NCI-H748 (cell line): ENCODE measurements around the gene SORT1.
"Not testable (repeated sequence)": the region's sequence is repeated elsewhere in the genome, so short reads cannot be mapped to it uniquely, and the experiment has no call there.

Experiments used
- DNase-seq: peaks from one replicate; lab custom pipeline; 2025; ENCODE audit not compliant: unreplicated experiment; lab: John Stamatoyannopoulos, UW

Gene SORT1

DNA sequence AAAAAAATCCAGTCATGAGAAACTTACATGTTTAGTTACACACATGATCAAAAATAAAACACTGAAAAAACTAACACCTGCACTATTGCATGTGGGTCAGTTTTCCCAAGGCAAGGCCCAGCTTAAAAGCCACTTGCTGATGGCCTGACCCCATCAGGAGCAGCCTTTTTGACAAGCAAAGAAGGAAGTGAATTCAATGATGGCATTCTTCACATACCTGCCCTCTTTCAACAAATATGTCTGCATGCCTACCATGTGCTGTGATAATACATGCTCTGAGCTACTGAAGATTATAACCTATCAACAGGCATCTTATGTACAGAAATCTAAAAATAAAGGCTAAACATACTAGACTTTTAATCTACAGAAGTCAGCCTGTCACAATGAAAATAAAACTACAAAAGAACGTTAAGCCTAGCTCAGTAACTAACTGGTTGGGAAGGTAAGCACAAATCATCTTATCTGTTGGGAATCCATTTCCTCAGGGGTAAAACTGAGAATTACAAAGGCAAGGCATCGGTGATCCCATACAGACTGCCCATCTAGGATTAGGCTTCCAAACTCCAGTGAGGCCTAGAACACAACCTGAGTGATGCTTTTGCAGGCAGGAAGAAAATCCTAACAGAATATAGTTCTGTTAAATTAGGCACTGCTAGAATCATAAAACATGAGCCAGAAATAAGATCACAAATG, 14.5 kb downstream of the SORT1 start:
- no peak for DNase-seq

DNA sequence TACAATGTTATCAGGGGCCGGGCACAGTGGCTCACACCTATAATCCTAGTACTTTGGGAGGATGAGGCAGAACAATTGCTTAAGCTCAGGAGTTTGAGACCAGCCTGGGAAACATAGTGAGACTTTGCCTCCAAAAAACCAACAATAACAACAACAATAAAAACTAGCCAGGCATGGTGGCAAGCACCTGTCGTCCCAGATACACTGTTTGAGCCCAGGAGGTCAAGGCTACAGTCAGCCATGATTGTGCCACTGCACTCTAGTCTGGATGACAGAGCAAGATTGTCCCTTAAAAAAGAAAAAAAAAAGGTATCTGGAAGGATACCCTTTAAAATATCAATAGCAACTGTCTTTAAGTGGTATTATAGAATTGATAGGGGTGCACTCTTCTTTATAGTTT, 16.1 kb downstream of the SORT1 start:
- no peak for DNase-seq

DNA sequence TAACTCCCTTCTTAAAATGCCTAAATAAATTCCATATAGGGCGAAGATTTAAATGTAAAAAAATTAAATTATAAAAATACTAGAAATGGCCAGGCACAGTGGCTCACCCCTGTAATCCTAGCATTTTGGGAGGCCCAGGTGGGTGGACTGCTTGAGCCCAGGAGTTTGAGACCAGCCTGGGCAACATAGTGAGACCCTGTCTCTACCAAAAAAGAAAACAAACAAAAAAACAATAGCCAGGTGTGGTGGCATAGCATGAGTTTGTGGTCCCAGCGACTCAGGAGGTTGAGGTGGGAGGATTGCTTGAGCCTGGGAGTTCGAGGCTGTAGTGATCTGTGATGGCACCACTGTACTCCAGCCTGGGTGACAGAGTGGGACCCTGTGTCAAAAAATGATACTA, 17.8 kb downstream of the SORT1 start:
- DNase-seq = no peak

DNA sequence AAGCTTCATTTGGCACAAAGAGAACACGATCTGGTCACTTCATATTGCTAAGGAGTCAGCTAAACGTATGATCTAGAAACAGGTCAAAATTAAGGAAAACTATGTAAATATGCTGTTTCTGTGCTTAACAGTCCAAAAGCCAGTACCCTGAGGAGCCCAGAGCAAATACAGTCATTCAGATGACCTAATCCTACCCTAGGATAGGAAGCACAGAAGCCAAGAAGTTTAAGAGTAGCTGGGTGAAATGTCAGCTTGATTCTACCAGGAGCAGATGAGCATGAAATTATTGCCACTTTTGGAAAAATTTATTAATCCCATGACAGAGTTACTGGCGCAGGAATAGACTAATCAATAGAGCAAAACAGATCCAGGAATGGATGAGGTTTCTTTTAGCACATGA, 18.3 kb downstream of the SORT1 start:
- no peak for DNase-seq

DNA sequence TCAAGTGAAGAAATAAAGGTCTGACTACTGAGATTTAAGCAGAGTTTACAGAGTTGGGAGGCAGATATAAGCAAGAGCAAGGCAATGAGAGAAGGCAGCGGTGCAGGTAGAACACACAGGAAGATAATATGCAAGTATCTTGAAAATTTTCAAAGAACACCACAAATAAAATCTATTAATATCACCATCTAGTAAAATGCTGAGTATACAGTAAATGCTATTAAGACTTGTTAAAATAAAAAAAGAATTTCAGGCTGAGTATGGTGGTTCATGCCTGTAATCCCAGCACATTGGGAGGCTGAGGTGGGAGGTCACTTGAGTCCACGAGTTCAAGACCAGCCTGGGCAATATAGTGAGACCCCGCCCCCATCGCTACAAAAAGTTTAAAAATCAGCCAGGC, 20.0 kb downstream of the SORT1 start:
- DNase-seq = no peak

GRCh38 chr1:109373696-109374095, 24.0 kb downstream of the SORT1 start:
- not testable (repeated sequence) for DNase-seq

GRCh38 chr1:109373126-109373525, 24.6 kb downstream of the SORT1 start:
- DNase-seq = no peak

DNA sequence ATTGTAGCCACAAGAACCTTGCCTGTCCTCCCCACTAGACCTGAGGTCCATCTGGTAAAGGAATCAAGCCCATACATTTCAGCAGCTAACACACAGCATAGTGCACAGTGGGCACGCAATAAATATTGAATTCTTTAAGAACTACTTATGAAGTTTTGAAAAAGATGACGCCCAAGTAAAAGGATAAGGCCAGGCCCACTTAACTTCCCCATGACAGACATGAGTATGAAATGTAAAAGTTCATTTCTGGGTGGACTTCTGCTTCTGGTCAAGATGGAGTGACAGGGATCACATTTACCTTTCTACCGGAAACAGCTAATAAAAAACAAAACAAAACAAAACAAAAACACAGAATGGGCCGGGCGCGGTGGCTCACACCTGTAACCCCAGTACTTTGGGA, 25.4 kb downstream of the SORT1 start:
- DNase-seq = no peak

- DNase-seq = no peak
Observed at GRCh38 chr1:109371341-109371739, 26.4 kb downstream of the SORT1 start.

DNA sequence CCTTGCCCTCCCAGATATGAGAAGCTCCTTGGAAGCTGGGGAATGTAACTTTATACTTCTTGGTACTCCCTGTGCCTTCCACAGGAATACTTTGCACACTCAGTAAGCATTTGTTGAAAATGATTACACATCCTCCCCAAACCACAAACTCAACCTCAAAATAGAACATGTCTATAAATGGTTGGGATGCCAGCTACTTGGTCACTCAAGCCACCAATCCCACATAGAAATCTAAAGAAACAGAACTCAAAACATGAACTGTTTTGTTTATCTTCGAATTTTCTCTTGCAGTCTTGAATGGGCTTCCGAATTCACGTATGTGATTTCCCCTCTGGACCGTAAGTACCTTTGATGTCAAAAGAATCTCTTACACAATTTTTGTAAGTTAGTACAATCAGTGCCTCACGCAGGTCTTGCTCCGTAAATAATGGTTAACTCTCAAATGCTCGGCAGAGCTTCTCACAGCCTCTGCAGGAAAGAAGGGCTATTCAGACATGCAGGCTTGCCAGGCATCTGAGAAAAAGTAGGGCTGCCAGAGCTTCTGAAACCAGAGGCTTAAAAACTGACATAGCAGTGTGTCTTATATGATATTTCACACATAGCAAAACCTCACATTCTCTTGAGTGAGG, 26.9 kb downstream of the SORT1 start:
- no peak for DNase-seq

- no peak for DNase-seq
Observed at GRCh38 chr1:109369167-109369746, 28.5 kb downstream of the SORT1 start.

DNA sequence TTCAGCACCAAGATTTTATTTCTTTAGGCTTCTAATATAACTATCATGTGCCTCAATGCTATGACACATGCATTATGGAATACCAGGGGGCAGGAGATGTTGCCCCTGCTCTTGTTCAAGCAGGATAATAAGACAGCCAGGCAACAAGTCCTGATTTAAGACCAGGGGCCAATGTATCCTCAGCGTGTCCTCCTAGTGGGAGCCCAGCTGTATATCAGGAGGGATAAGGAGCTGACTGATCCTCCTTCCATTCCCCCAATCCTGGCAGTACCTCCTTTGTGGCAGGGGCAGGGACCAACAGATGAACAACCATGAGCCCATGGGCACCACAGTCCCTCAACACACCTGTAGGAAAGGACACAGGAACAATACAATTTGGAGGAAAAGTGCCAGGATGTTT, 29.3 kb downstream of the SORT1 start:
- no peak for DNase-seq

GRCh38 chr1:109367626-109368025, 30.1 kb downstream of the SORT1 start:
- no peak for DNase-seq

DNA sequence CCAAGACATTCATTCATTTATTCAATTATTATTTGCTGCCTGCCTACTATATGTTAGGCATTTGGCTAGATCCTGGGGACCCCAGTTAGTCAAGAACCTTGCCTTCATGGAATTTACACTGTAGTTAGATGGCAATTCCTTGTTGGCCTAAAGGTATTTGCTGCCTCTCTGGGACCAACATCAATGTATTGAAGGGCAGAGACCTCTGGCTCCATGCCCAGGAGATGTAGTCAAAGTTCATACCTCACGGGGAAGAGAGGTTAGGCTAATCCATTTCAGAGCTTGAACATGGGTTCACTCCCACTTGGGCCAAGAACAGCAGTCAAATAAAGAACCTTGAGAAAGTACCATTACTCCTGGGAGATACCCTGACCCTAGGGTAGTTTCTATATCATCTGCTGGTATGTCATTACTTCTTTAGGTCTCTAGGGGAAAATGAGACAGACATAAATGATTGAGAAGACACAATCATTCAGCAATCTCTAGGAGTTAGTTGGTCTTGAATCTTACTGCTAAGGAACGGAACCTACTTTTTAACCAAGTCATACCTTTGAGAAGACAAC, 32.0 kb downstream of the SORT1 start:
- no peak for DNase-seq

DNA sequence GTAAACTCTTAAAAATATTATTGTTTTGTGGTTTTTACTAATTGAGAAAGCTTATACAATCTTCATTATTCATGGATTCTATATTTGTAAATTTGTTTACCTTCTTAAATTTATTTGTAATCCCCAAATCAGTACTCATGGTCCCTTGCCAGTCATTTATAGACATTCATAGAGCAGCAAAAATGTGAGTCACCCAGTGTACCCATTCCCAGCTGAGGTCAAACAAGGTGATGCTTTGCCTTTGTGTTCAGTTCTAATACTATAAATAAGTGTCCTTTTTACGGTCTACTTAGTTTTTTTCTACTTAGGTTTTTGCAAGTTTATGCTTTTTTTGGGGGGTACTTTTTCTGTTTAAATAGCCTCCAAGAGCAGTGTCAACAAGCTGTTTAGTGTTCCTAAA, 36.1 kb downstream of the SORT1 start:
- no peak for DNase-seq

DNA sequence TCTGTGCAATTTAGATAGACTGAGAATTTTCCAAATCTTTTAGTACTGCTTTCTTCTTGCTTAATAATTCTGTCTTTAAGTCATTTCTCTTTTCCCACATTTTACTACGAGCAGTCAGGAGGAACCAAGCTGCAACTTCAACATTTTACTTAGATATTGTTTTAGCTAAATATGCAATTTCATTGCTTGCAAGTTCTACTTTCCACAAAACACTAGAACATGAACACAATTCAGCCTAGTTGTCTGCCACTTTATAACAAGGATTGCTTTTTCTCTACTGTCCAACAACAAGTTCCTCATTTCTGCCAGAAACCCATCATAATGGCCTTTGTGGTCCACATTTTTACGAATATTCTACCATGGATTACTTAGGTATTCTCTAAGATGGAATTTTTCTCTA, 36.6 kb downstream of the SORT1 start:
- DNase-seq = no peak

DNA sequence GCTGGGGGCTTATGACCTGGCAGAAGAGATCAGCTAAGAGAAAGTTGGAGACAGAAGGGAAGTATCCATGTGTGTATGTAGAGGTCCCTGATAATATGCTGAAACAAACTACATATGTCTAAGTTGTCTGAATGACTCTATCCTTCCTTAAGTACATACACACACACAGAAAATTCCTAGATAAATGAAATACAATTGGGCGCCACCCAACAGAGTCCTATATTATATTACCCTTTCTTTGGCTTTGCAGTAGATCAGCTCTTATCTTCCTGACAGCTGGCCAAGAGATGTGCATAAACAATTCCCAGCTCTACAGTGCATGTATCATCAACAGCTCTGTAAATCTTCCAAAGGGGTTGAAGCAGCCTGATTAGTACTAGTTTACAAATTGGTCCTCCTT, 40.1 kb downstream of the SORT1 start:
- DNase-seq = peak; percentile 35

GRCh38 chr1:109356915-109357314, 40.8 kb downstream of the SORT1 start:
- peak; percentile 87 for DNase-seq

- no peak for DNase-seq
Observed at GRCh38 chr1:109356505-109356904, 41.2 kb downstream of the SORT1 start.

- no peak for DNase-seq
Observed at GRCh38 chr1:109354929-109355328, 42.8 kb downstream of the SORT1 start.

DNA sequence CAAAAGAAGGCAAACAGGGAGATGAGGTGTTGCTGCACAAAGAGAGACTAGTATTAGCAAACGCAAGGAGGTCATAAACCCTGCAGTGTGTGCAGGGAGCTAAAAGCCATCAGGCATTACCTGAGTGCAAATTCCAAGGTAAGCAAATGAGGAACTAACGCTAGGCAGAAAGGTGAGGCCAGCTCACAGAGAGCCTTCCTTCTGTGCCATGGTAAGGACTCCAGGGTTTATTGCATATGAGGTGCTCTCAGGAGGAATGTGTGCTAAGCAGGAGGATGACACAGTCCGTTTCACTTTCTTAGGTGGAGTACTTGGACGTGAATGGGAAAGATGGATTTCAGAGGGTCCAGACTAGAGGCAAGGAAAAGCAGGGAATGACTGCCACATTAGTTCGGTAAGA, 46.3 kb downstream of the SORT1 start:
- no peak for DNase-seq

GRCh38 chr1:109350655-109351054, 47.1 kb downstream of the SORT1 start:
- DNase-seq = no peak
